ENCODE measurements around the gene DOCK1.

The DOCK1 gene

DNA sequence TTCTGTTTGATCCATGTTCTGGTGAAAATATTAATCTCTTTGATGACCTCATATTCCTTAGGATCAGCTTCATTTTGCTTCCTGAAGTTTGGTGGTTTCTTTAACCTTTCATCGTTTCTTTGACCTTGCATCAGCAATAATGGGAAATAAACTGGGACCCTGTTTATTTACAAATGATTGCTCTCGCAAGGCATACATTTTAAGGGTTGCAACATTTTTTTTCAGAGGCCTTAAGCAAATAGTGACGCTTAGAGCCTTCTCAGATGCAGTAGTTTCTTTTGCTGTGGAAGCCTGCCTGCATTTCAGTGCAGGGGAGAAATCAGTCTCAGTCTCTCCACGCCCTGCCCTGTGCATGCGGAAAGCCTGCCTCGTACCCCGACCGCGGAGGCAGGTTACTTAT, 504.8 kb downstream of the DOCK1 start:
- DNase-seq (ENCODE audit: low read depth in 2 of 2): no peak
- TF ChIP-seq, protein P1, sequence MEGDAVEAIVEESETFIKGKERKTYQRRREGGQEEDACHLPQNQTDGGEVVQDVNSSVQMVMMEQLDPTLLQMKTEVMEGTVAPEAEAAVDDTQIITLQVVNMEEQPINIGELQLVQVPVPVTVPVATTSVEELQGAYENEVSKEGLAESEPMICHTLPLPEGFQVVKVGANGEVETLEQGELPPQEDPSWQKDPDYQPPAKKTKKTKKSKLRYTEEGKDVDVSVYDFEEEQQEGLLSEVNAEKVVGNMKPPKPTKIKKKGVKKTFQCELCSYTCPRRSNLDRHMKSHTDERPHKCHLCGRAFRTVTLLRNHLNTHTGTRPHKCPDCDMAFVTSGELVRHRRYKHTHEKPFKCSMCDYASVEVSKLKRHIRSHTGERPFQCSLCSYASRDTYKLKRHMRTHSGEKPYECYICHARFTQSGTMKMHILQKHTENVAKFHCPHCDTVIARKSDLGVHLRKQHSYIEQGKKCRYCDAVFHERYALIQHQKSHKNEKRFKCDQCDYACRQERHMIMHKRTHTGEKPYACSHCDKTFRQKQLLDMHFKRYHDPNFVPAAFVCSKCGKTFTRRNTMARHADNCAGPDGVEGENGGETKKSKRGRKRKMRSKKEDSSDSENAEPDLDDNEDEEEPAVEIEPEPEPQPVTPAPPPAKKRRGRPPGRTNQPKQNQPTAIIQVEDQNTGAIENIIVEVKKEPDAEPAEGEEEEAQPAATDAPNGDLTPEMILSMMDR (IDR thresholded peaks at IDR 0.05; ENCODE audit: low read depth, low read length): no peak
- H3K4me3 ChIP-seq (replicated peaks in 1 of 2; ENCODE audit: low read depth in 2 of 2, low read length in 2 of 2): no peak overlapping the region

DNA sequence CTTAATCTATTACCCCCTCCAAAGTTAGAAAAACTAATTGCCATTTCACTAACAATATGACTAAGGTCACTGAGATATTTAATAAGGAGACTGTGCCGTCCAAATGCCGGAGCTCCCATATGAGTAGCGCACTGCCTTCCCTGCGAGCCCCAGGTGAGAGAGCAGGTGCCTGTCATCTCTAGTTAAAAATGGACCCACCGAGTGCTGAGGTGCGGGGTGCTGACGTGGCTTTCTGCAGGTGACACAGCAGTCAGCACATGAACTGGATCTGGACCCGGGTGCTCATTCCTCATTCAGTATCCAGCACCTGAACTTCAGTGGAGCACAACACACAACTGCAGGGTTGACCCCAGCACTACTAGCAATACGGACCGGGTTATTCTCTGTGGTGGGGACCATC, 505.8 kb downstream of the DOCK1 start:
- no peak overlapping the region for H3K4me3 ChIP-seq (replicated peaks in 1 of 2; ENCODE audit: low read depth in 2 of 2, low read length in 2 of 2)
- no peak for DNase-seq (ENCODE audit: low read depth in 2 of 2)
- TF ChIP-seq, protein P1 (IDR thresholded peaks at IDR 0.05; ENCODE audit: low read depth, low read length): no peak

DNA sequence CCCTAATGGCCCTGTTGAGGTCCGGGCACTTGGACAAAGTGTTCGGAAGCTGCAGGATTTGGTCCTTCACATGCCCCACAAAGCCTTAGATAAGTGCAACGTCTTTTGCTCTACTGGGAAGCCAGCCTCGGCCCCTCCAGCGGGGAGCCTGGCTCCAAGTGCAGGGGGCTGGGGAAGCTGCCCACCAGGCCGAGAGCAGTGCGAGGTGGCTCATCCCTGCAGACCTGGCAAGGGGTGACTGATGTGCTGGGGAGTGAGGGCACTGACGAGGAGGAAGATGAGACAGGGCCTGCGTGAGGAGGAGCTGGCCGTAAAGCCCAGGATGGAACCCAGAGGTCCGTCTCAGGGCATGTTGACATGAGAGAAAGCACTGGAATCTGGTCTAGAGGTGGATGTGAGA, 508.1 kb downstream of the DOCK1 start:
- no peak for DNase-seq (ENCODE audit: low read depth in 2 of 2)
- TF ChIP-seq, protein P1 (IDR thresholded peaks at IDR 0.05; ENCODE audit: low read depth, low read length): no peak
- no peak overlapping the region for H3K4me3 ChIP-seq (replicated peaks in 1 of 2; ENCODE audit: low read depth in 2 of 2, low read length in 2 of 2)

GRCh38 chr10:127414024-127414423, 508.8 kb downstream of the DOCK1 start:
- TF ChIP-seq, protein P1 (IDR thresholded peaks at IDR 0.05; ENCODE audit: low read depth, low read length): no peak
- no peak overlapping the region for H3K4me3 ChIP-seq (replicated peaks in 1 of 2; ENCODE audit: low read depth in 2 of 2, low read length in 2 of 2)
- DNase-seq (ENCODE audit: low read depth in 2 of 2): no peak

- TF ChIP-seq, protein P1 (IDR thresholded peaks at IDR 0.05; ENCODE audit: low read depth, low read length): no peak
- H3K4me3 ChIP-seq (replicated peaks in 1 of 2; ENCODE audit: low read depth in 2 of 2, low read length in 2 of 2): no peak overlapping the region
- no peak for DNase-seq (ENCODE audit: low read depth in 2 of 2)
Observed at GRCh38 chr10:127415116-127415515, 509.9 kb downstream of the DOCK1 start.

GRCh38 chr10:127415901-127416581, 510.8 kb downstream of the DOCK1 start:
- no peak overlapping the region for H3K4me3 ChIP-seq (replicated peaks in 1 of 2; ENCODE audit: low read depth in 2 of 2, low read length in 2 of 2)
- no peak for DNase-seq (ENCODE audit: low read depth in 2 of 2)
- TF ChIP-seq, protein P1 (IDR thresholded peaks at IDR 0.05; ENCODE audit: low read depth, low read length): no peak

DNA sequence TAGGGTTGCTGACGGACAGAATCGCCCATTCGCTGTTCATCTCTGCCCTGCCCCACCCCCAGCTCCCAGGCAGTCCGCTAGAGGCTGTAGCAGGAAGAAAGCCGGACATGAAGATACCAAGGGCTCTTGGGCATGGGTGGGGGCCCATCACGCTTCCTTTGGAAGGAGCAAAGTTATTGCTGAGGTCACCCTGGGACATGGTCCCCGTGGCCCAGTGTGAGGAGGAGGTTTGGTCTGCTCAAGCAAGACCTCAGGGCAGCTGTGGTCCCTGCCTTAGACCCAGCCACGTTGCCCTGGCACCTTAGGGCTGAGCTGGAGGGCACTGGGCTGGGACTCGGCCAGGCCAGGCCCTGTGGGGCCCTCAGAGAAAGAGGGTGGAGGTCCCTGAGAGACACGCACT, 511.8 kb downstream of the DOCK1 start:
- TF ChIP-seq, protein P1 (IDR thresholded peaks at IDR 0.05; ENCODE audit: low read depth, low read length): no peak
- DNase-seq (ENCODE audit: low read depth in 2 of 2): no peak

More for the DNA sequence above, 511.8 kb downstream of the DOCK1 start:
- H3K4me3 ChIP-seq (replicated peaks in 1 of 2; ENCODE audit: low read depth in 2 of 2, low read length in 2 of 2): no peak overlapping the region
